Neural cell (in vitro differentiated cells): ENCODE results near the gene VSIG10L.

Experiments used
- CTCF ChIP-seq: fragments of 450-650 bp; IDR thresholded peaks from 2 replicates; pipeline ENCODE4 v1.5.1; 2014; ENCODE audit warnings: antibody characterized with exemption, mild to moderate bottlenecking, moderate library complexity; ENCODE audit not compliant: poor library complexity, severe bottlenecking
- EP300 ChIP-seq: fragments of 450-650 bp; conservative IDR thresholded peaks from 2 replicates; pipeline ENCODE4 v1.6.1; 2014; ENCODE audit warnings: antibody characterized with exemption, mild to moderate bottlenecking, moderate library complexity; ENCODE audit not compliant: poor library complexity, severe bottlenecking
- EZH2 ChIP-seq: fragments of 200-600, 300-800 bp; shearing (Covaris generic), sonication (generic); IDR thresholded peaks from 2 replicates; pipeline ENCODE4 v1.6.1; 2014; ENCODE audit warnings: antibody characterized with exemption, low read length, borderline replicate concordance, mild to moderate bottlenecking; ENCODE audit not compliant: insufficient read depth, poor library complexity, severe bottlenecking

GRCh38 chr19:51372649-51373504, 30.9 kb upstream of the VSIG10L start, which contains the start of gene NKG7:
- TF ChIP-seq CTCF (no peak), EZH2 (no peak), EP300 (no peak)
